Type B pancreatic cell (in vitro differentiated cells): ENCODE results near the gene ABCA2. TPM values are rescaled to one million over a fixed set of nuclear protein-coding genes. Genes with fewer than 3 reads are reported as not detected.

ENCODE experiments used
- DNase-seq: peaks from one replicate; pipeline ENCODE4 v3.0.0; 2021; ENCODE audit warnings: mixed read lengths; ENCODE audit not compliant: unreplicated experiment; ENCODE audit errors: extremely low spot score
- H3K27ac Mint-ChIP-seq: 2 replicates; pipeline ENCODE4 v1.8.0; 2021; ENCODE audit warnings: mild to moderate bottlenecking, mixed read lengths
- H3K27me3 Mint-ChIP-seq: 2 replicates; pipeline ENCODE4 v1.8.0; 2021; ENCODE audit warnings: mixed read lengths
- H3K36me3 Mint-ChIP-seq: 2 replicates; pipeline ENCODE4 v1.8.0; 2021; ENCODE audit warnings: mixed read lengths
- H3K4me1 Mint-ChIP-seq: one replicate; pipeline ENCODE4 v1.8.0; 2021; ENCODE audit warnings: mixed read lengths; ENCODE audit not compliant: unreplicated experiment
- H3K4me3 Mint-ChIP-seq: 2 replicates; pipeline ENCODE4 v1.8.0; 2021; ENCODE audit warnings: mild to moderate bottlenecking, mixed read lengths
- H3K9me3 Mint-ChIP-seq: 2 replicates; pipeline ENCODE4 v1.8.0; 2021; ENCODE audit warnings: mixed read lengths
- CTCF ChIP-seq: fragments of 200-600 bp; sonication (generic); conservative IDR thresholded peaks from 2 replicates; pipeline ENCODE4 v1.5.0; 2021; ENCODE audit warnings: antibody characterized with exemption, mild to moderate bottlenecking
- total RNA-seq: library from RNA; stranded (reverse); gene quantifications from 2 replicates; pipeline ENCODE4 v1.2.1, GENCODE V29; 2021; ENCODE audit warnings: low replicate concordance

The ABCA2 gene
- total RNA-seq, 1 donor from 2014 or later = 44.7 TPM

- no peaks in the 10 kb centered on the region for H3K36me3 Mint-ChIP-seq
These were observed 20.9 kb upstream of the ABCA2 start for GRCh38 chr9:137048655-137049543.

DNA sequence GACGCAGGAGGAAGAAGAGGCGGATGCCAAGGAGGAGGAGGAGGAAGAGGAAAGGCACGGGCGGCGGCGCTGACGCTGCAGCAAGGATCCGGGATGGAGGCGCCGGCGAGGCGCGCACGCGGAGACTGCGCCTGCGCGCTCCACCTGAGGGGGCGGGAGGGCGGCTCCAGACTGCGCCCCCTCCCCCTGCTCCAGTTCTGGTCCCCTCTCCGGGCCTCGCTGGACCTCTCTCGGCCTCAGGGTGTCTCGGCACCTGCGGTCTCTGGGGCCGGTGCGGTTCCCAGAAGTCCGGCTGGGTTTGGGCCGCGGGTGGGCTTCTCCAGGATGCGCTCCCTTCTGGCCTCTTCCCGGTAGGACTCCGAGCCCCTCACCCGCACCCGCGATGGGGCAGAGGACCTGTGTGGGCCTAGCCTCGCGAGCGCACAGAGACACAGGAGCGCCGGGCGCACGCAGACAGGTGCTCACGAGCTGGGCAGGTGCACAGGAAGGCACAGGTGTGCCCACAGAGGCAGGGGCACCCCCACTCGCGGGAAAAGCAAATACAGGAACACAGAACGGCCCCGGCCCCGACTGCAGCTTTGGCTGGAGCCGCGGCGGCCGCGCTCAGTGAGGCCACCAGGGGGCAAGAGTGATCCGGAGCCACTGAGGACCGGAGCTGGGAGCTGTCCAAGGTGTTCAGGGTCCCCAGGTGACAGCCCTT, 18.2 kb upstream of the ABCA2 start, which contains the start of gene NPDC1:
TSS of gene NPDC1 (minus strand) at position 90 of the 700 bp plus-strand sequence. CDS start 188 bp downstream, outside the sequence.
- H3K9me3 Mint-ChIP-seq = no peaks in the 10 kb centered on the region
- H3K4me3 Mint-ChIP-seq = peak within 1 kb of the TSS; percentile 84
- peak; percentile 90 for DNase-seq
- no peaks in the 10 kb centered on the region for H3K4me1 Mint-ChIP-seq
- H3K36me3 Mint-ChIP-seq = no peaks in the 10 kb centered on the region
- H3K27me3 Mint-ChIP-seq = peaks cover 44% of the 10 kb centered on the region
- no peak within 1 kb of the TSS for H3K27ac Mint-ChIP-seq
- TF ChIP-seq CTCF = peak; percentile 91

More at GRCh38 chr9:137048655-137049543, 20.9 kb upstream of the ABCA2 start:
- peaks cover 54% of the 10 kb centered on the region for H3K27me3 Mint-ChIP-seq
- no peak for DNase-seq
- H3K4me1 Mint-ChIP-seq = no peaks in the 10 kb centered on the region
- TF ChIP-seq CTCF = no peak
- no peak overlapping the region for H3K4me3 Mint-ChIP-seq
- H3K27ac Mint-ChIP-seq = no peak overlapping the region
- H3K9me3 Mint-ChIP-seq = no peaks in the 10 kb centered on the region

GRCh38 chr9:137045294-137046087, 17.5 kb upstream of the ABCA2 start:
- peaks cover 40% of the 10 kb centered on the region for H3K27me3 Mint-ChIP-seq
- DNase-seq = no peak
- no peaks in the 10 kb centered on the region for H3K9me3 Mint-ChIP-seq
- no peak for TF ChIP-seq CTCF
- no peak overlapping the region for H3K27ac Mint-ChIP-seq
- no peaks in the 10 kb centered on the region for H3K4me1 Mint-ChIP-seq
- H3K4me3 Mint-ChIP-seq = peak overlapping the region; percentile 84
- no peaks in the 10 kb centered on the region for H3K36me3 Mint-ChIP-seq

DNA sequence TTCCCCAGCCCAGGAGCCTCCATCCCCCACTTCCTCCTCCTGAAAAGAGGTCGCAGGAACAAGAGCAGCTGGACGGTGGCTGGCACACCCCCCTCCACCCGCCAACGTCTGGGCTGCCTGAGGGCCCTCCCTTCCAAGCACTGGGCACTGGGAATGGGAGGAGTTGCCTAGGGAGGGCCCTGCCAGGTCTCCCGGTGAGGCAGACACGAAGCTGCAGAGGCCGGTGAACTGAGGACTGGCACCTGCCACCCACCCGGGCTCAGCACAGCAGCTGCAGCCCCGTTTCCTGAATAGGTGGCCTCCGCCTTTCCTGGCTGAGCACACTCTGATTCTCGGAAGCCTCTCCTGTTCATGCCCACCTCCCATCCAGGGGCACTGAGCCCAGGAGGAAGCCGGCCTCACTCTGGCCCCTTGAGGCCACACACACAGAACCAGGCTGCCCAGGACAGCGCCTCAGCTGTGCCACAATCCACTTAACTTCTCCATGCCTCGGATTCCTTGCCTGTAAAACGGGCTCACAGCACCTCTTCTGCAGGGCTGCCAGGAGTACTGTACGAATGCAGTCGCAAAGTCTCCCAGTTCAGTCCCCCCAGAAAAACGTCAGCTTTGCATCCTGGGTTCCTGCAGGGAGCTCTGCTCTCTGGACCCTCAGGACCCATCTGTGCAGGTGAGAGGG, 16.6 kb upstream of the ABCA2 start:
- TF ChIP-seq CTCF = no peak
- H3K27me3 Mint-ChIP-seq = peaks cover 31% of the 10 kb centered on the region

DNA sequence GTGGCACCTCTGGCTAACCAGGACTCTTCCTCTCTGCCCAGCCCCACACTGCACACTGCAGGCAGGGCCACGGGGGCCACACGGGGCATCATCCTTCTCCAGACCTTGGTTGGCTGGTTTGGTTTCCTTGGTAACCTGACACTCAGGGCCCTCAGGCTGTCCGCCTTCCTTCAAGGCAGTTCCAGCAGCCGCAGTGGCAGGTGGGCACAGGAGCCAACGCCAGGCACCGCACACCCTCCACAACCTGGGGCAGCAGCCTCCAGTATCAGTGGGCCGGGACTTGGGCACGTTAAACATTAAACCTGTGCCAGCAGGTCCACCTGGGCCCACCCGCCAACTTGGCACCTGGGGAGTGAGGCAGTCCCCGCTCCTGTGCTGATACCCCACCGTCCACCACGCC, 16.0 kb upstream of the ABCA2 start:
- H3K27ac Mint-ChIP-seq = no peak overlapping the region
- H3K4me1 Mint-ChIP-seq = no peaks in the 10 kb centered on the region
- no peak overlapping the region for H3K4me3 Mint-ChIP-seq
- H3K27me3 Mint-ChIP-seq = peaks cover 27% of the 10 kb centered on the region
- DNase-seq = no peak
- no peaks in the 10 kb centered on the region for H3K36me3 Mint-ChIP-seq
- no peak for TF ChIP-seq CTCF
- H3K9me3 Mint-ChIP-seq = no peaks in the 10 kb centered on the region

More for the DNA sequence above, 16.6 kb upstream of the ABCA2 start:
- H3K27ac Mint-ChIP-seq = no peak overlapping the region
- no peaks in the 10 kb centered on the region for H3K36me3 Mint-ChIP-seq
- no peaks in the 10 kb centered on the region for H3K4me1 Mint-ChIP-seq
- no peak for DNase-seq
- H3K9me3 Mint-ChIP-seq = no peaks in the 10 kb centered on the region
- peak overlapping the region; percentile 72 for H3K4me3 Mint-ChIP-seq
